ENCODE data around the gene TPST1.
"Not testable (repeated sequence)": the region's sequence is repeated elsewhere in the genome, so short reads cannot be mapped to it uniquely, and the experiment has no call there.

DNA sequence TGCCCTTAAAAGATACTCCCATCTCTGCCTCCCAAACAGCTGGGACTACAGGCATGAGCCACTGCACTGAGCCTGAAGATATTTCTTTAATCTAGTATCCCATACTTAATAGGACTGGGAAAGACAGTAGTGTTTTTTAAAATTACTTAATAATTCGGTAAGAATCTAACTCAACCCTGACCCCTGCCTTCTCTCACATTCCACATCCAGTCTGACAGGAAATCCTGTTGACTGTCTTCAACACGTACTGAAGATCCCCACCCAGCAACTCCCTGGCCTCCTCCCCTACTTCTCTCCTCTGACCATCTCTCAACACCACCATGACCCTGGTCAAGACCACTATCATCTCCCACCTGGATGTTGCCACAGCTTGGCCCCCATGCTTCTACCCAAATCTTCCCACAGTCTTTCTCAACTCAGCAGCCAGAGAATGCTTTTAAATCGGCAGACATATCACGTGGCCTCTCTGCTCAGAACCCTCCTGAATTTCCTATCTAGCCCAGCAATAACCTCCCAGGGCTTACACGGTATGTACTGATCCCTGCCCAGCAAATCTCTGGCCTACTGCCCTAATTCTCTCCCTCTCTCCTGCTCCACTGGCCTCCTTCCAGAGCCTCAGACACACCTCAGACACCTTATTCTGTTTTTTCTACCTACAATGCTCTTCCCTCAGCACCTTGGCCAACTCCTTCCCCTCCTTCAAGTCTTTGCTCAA, 180.2 kb downstream of the TPST1 start:
- TF ChIP-seq, protein P1, sequence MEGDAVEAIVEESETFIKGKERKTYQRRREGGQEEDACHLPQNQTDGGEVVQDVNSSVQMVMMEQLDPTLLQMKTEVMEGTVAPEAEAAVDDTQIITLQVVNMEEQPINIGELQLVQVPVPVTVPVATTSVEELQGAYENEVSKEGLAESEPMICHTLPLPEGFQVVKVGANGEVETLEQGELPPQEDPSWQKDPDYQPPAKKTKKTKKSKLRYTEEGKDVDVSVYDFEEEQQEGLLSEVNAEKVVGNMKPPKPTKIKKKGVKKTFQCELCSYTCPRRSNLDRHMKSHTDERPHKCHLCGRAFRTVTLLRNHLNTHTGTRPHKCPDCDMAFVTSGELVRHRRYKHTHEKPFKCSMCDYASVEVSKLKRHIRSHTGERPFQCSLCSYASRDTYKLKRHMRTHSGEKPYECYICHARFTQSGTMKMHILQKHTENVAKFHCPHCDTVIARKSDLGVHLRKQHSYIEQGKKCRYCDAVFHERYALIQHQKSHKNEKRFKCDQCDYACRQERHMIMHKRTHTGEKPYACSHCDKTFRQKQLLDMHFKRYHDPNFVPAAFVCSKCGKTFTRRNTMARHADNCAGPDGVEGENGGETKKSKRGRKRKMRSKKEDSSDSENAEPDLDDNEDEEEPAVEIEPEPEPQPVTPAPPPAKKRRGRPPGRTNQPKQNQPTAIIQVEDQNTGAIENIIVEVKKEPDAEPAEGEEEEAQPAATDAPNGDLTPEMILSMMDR (IDR thresholded peaks at IDR 0.05): not testable (repeated sequence)
- not testable (repeated sequence) for TF ChIP-seq POLR2AphosphoS5 (IDR thresholded peaks at IDR 0.05)
